HepG2 (cell line): ENCODE results near the gene SOWAHA. TPM values are rescaled to one million over a fixed set of nuclear protein-coding genes. Genes with fewer than 3 reads are reported as not detected.

Experiments
- BCLAF1 ChIP-seq: fragments of 450-650 bp; IDR thresholded peaks from 2 replicates; pipeline ENCODE4 v1.6.1; 2017; ENCODE audit warnings: mild to moderate bottlenecking
- GLI4 ChIP-seq: sonication (generic); formaldehyde crosslinking; IDR thresholded peaks from 2 replicates; pipeline ENCODE4 v1.5.1; 2020; ENCODE audit warnings: missing genetic modification reagents, mild to moderate bottlenecking, moderate library complexity, borderline replicate concordance
- HDAC6 ChIP-seq: fragments of 200-600 bp; sonication (generic); IDR thresholded peaks from 2 replicates; pipeline ENCODE4 v1.7.0; 2017; ENCODE audit warnings: mild to moderate bottlenecking, antibody characterized with exemption, low read length, low read depth
- IRX3 ChIP-seq: sonication (generic); formaldehyde crosslinking; IDR thresholded peaks from 2 replicates; pipeline ENCODE4 v1.8.1; 2023; ENCODE audit warnings: mild to moderate bottlenecking, low read depth, missing genetic modification reagents, borderline replicate concordance
- NCOA1 ChIP-seq: sonication (generic); formaldehyde crosslinking; IDR thresholded peaks from 2 replicates; pipeline ENCODE4 v1.9.0; 2021; ENCODE audit warnings: missing genetic modification reagents
- SMARCC2 ChIP-seq: fragments of 450-650 bp; IDR thresholded peaks from 2 replicates; pipeline ENCODE4 v1.6.1; 2017; ENCODE audit warnings: antibody characterized with exemption, mild to moderate bottlenecking
- ZFAT ChIP-seq: sonication (generic); formaldehyde crosslinking; conservative IDR thresholded peaks from 2 replicates; pipeline ENCODE4 v1.8.1; 2023; ENCODE audit warnings: missing genetic modification reagents, inconsistent platforms
- ZNF354B ChIP-seq: sonication (generic); formaldehyde crosslinking; IDR thresholded peaks from 2 replicates; pipeline ENCODE4 v1.8.0; 2022; ENCODE audit warnings: mild to moderate bottlenecking, missing genetic modification reagents
- polyA plus RNA-seq, 8 experiments: library from polyadenylated mRNA; depleted of rRNA in 3 of 8; stranded (reverse) in 7 of 8; unstranded in 1 of 8; fragments of >200 nt; fragmentation: Illumina TruSeq in 4 of 8; extraction: Trizol in 4 of 8; gene quantifications; 2 replicates each; pipeline versions ENCODE4 v1.2.1 to v1.2.3, GENCODE V29; 2011 to 2016; ENCODE audit warnings: low read depth in 4 of 8, missing spikeins in 1 of 8, mixed read lengths in 1 of 8; ENCODE audit not compliant: insufficient read depth in 1 of 8
- total RNA-seq, 5 experiments: library from RNA; depleted of rRNA; stranded (reverse); fragments of >200 nt; fragmentation: Illumina TruSeq; extraction: Trizol; gene quantifications; 2 replicates each; pipeline ENCODE4 v1.2.3, GENCODE V29; 2016; ENCODE audit warnings: low read depth in 1 of 5
- TF ChIP-seq, protein P1 (sequence below): sonication (generic); formaldehyde crosslinking; IDR thresholded peaks from 2 replicates; pipeline ENCODE4 v1.5.0; 2020; ENCODE audit warnings: missing genetic modification reagents

Gene SOWAHA
- total and polyA plus RNA-seq, 2 of the 13 experiments (the other 11 are each of a cell fraction or from before 2014, with no cell fraction given), result 0.95 to 1.9 TPM

- TF ChIP-seq BCLAF1 (no peak), ZNF354B (CRISPR knock-in tag) (no peak), ZFAT (CRISPR knock-in tag) (no peak), GLI4 (CRISPR knock-in tag) (no peak), SMARCC2 (no peak), IRX3 (CRISPR knock-in tag) (no peak), NCOA1 (CRISPR knock-in tag) (no peak), HDAC6 (no peak)
- TF ChIP-seq, protein P1, sequence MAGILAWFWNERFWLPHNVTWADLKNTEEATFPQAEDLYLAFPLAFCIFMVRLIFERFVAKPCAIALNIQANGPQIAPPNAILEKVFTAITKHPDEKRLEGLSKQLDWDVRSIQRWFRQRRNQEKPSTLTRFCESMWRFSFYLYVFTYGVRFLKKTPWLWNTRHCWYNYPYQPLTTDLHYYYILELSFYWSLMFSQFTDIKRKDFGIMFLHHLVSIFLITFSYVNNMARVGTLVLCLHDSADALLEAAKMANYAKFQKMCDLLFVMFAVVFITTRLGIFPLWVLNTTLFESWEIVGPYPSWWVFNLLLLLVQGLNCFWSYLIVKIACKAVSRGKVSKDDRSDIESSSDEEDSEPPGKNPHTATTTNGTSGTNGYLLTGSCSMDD (CRISPR knock-in tag), result no peak
Measured at GRCh38 chr5:132790201-132790865, 22.8 kb upstream of the SOWAHA start (continued).
